Stimulated activated CD4-positive, alpha-beta T cell treated with anti-CD3 and anti-CD28 coated beads, Interleukin-2, amount 100 ng/mL, for 4 hours (primary cell): Measurements from ENCODE around the gene PALLD.

ENCODE experiments used
- DNase-seq: peaks from one replicate; pipeline ENCODE4 v3.0.0-alpha.2; 2020; ENCODE audit warnings: low read depth

The PALLD gene

GRCh38 chr4:168734703-168735678 lies 238.1 kb downstream of the PALLD start:
- DNase-seq: no peak

GRCh38 chr4:168735735-168736134 lies 238.9 kb downstream of the PALLD start:
- no peak for DNase-seq

- no peak for DNase-seq
Observed at GRCh38 chr4:168736860-168737805, 240.3 kb downstream of the PALLD start.

- no peak for DNase-seq
Observed at GRCh38 chr4:168737806-168738172, 240.9 kb downstream of the PALLD start.

- no peak for DNase-seq
Observed at GRCh38 chr4:168739886-168740285, 243.0 kb downstream of the PALLD start.

- no peak for DNase-seq
Observed at GRCh38 chr4:168740691-168741090, 243.8 kb downstream of the PALLD start.

- DNase-seq: no peak
Observed at GRCh38 chr4:168741281-168742173, 244.7 kb downstream of the PALLD start.

- DNase-seq: no peak
Observed at GRCh38 chr4:168743131-168743530, 246.3 kb downstream of the PALLD start.

- no peak for DNase-seq
Observed at GRCh38 chr4:168743601-168744000, 246.7 kb downstream of the PALLD start.

- DNase-seq: no peak
Observed at GRCh38 chr4:168744021-168744420, 247.2 kb downstream of the PALLD start.

- DNase-seq: no peak
Observed at GRCh38 chr4:168748807-168749206, 252.0 kb downstream of the PALLD start.

- no peak for DNase-seq
Observed at GRCh38 chr4:168751263-168752225, 254.7 kb downstream of the PALLD start.

GRCh38 chr4:168755598-168756477 lies 259.0 kb downstream of the PALLD start:
- no peak for DNase-seq

GRCh38 chr4:168757500-168757899 lies 260.6 kb downstream of the PALLD start:
- no peak for DNase-seq

GRCh38 chr4:168758351-168758876 lies 261.6 kb downstream of the PALLD start:
- DNase-seq: no peak

- no peak for DNase-seq
Observed at GRCh38 chr4:168759321-168759720, 262.5 kb downstream of the PALLD start.

- DNase-seq: no peak
Observed at GRCh38 chr4:168759959-168760527, 263.2 kb downstream of the PALLD start.

- DNase-seq: no peak
Observed at GRCh38 chr4:168761066-168761465, 264.2 kb downstream of the PALLD start.

GRCh38 chr4:168765322-168765721 lies 268.5 kb downstream of the PALLD start:
- DNase-seq: no peak
